ENCODE measurements around the gene GTPBP1. TPM values are rescaled to one million over a fixed set of nuclear protein-coding genes. Genes with fewer than 3 reads are reported as not detected.
A peak's percentile ranks its signal among the peaks of the same experiment; 100 is the strongest.

Gene GTPBP1
- total RNA-seq, 3 donors from 2014 or later (not counting 1 experiment from before 2014, with no cell fraction given), result 236 to 259 (median 249) TPM

DNA sequence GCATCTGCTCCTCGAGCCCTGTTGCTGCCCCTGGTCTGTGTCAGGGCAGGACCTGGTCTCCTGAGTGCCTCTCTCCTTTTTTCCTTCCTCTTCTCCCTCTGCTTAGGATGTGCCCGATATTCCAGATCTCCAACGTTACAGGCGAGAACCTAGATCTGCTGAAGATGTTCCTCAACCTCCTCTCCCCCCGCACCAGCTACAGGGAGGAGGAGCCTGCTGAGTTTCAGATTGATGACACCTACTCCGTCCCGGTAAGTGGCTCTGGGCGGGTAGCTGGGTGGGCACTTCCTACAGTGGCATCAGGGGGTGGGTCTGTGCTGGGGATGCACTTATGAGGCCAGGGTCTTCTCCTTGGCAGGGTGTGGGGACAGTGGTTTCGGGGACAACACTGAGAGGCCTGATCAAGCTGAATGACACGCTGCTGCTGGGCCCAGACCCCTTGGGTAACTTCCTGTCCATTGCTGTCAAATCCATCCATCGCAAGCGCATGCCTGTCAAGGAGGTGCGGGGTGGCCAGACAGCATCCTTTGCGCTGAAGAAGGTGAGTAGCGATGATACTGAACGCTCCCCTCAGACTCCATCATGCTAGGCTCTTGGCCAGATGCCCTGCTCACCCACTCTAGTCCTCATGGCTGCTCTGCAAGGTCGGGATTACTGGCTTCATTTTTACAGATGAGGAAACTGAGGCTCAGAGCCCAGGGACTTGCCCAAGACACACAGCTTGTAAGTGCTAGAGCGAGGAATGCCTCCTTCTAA, 20.3 kb downstream of the GTPBP1 start:
- ATAC-seq (no peak), DNase-seq (no peak)
- Histone ChIP-seq H3K27me3 (ENCODE audit: control insufficient read depth, insufficient read depth, low read length) (no peaks in the 10 kb centered on the region), H3K9me3 (ENCODE audit: control insufficient read depth, insufficient read depth, low read length) (no peaks in the 10 kb centered on the region), H3K4me1 (ENCODE audit: control insufficient read depth, insufficient read depth, low read length) (no peaks in the 10 kb centered on the region), H3K4me3 (ENCODE audit: low read length) (no peak overlapping the region), H3K27ac (ENCODE audit: low read length) (no peak overlapping the region), H3K36me3 (ENCODE audit: control insufficient read depth, insufficient read depth, low read length) (peaks cover 97% of the 10 kb centered on the region)
- TF ChIP-seq, protein P1, sequence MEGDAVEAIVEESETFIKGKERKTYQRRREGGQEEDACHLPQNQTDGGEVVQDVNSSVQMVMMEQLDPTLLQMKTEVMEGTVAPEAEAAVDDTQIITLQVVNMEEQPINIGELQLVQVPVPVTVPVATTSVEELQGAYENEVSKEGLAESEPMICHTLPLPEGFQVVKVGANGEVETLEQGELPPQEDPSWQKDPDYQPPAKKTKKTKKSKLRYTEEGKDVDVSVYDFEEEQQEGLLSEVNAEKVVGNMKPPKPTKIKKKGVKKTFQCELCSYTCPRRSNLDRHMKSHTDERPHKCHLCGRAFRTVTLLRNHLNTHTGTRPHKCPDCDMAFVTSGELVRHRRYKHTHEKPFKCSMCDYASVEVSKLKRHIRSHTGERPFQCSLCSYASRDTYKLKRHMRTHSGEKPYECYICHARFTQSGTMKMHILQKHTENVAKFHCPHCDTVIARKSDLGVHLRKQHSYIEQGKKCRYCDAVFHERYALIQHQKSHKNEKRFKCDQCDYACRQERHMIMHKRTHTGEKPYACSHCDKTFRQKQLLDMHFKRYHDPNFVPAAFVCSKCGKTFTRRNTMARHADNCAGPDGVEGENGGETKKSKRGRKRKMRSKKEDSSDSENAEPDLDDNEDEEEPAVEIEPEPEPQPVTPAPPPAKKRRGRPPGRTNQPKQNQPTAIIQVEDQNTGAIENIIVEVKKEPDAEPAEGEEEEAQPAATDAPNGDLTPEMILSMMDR (IDR thresholded peaks at IDR 0.05), result no peak
- peaks cover 12 to 22% of the 10 kb centered on the region in 2 donors for H3K4me1 Mint-ChIP-seq
- peaks cover 9% of the 10 kb centered on the region for H3K36me3 Mint-ChIP-seq
- no peaks in the 10 kb centered on the region for H3K9me3 Mint-ChIP-seq
- no peak overlapping the region for H3K4me3 Mint-ChIP-seq
- intact Hi-C loops (cut with micrococcal nuclease), result no loop called here
- peak overlapping the region in 1 of 2 donors; percentile 41 for H3K27ac Mint-ChIP-seq
- WGBS (ENCODE audit: insufficient coverage), result 93% methylated on average over 18 of the region's 18 CpGs
- no peaks in the 10 kb centered on the region for H3K27me3 Mint-ChIP-seq (ENCODE audit: low read depth in 2 of 2)

DNA sequence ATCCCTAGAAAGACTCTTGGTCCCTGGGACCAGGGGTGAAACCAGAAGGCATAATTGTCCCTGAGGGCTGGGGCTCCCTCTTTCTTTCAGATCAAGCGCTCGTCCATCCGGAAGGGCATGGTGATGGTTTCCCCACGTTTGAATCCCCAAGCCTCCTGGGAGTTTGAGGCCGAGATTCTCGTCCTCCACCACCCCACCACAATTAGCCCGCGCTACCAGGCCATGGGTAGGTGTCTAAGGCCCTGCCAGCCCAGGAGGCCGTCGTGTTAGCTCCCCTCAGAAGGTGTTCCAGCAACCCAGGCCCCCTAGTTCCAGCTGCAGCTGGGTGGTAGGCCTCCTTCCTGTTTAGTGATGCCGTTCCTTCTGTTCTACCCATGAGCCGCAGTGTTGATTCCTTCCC, 21.4 kb downstream of the GTPBP1 start:
- Histone ChIP-seq H3K4me1 (ENCODE audit: control insufficient read depth, insufficient read depth, low read length) (no peaks in the 10 kb centered on the region), H3K9me3 (ENCODE audit: control insufficient read depth, insufficient read depth, low read length) (no peaks in the 10 kb centered on the region), H3K27ac (ENCODE audit: low read length) (no peak overlapping the region), H3K27me3 (ENCODE audit: control insufficient read depth, insufficient read depth, low read length) (no peaks in the 10 kb centered on the region), H3K36me3 (ENCODE audit: control insufficient read depth, insufficient read depth, low read length) (peaks cover 93% of the 10 kb centered on the region), H3K4me3 (ENCODE audit: low read length) (no peak overlapping the region)
- DNase-seq (no peak), ATAC-seq (no peak)
- Mint-ChIP-seq H3K36me3 (peaks cover 9% of the 10 kb centered on the region), H3K27ac (no peak overlapping the region), H3K9me3 (no peaks in the 10 kb centered on the region), H3K4me3 (no peak overlapping the region), H3K4me1 (peaks cover 12 to 17% of the 10 kb centered on the region in 2 donors), H3K27me3 (ENCODE audit: low read depth in 2 of 2) (no peaks in the 10 kb centered on the region)
- WGBS (ENCODE audit: insufficient coverage), result 91% methylated on average over 12 of the region's 12 CpGs
- TF ChIP-seq, protein P1 (IDR thresholded peaks at IDR 0.05), result no peak
- intact Hi-C loops (cut with micrococcal nuclease), result no loop called here

DNA sequence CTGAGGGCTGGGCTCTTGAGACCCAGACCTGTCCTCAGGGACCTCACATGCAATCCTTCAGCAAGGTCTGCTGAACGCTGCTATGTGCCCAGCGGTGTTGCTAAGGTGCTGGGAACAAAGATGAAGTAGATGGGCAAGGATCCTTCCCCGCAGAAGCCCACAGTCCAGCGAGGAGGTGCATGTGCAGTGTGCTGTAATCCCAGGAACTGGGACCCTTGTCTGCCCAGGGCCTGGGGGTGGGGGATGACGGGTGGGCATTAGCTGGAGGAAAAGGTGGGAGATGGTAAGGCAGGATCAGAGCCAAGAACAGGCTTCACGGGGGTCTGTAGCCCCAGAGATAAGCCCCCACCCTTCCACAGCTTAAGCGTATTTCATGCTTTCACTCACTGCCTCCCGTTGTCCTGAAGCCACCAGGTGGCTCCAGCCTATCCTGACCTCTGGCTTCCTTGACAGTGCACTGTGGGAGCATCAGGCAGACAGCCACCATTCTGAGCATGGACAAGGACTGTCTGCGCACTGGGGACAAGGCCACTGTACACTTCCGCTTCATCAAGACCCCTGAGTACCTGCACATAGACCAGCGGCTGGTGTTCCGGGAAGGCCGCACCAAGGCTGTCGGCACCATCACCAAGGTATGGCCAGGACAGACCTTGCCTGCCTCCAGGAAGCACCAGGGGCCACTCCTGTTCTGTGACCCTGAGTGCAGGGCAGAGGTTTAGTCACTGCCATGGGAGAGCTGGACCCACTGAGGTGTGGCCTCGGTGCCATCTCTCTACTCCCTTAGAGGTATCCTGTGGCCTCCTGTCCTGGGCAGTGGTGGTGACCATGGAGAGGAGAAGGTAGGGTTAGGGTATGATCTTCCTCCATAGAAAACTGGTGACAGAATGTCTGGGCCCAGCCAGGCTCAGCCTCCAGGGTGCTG, 22.0 kb downstream of the GTPBP1 start:
- DNase-seq, result no peak
- Mint-ChIP-seq H3K9me3 (no peaks in the 10 kb centered on the region), H3K36me3 (peaks cover 9% of the 10 kb centered on the region), H3K27ac (peak overlapping the region in 1 of 2 donors; percentile 11), H3K27me3 (ENCODE audit: low read depth in 2 of 2) (no peaks in the 10 kb centered on the region), H3K4me1 (peaks cover 12 to 17% of the 10 kb centered on the region in 2 donors), H3K4me3 (no peak overlapping the region)
- Histone ChIP-seq H3K9me3 (ENCODE audit: control insufficient read depth, insufficient read depth, low read length) (no peaks in the 10 kb centered on the region), H3K4me3 (ENCODE audit: low read length) (no peak overlapping the region), H3K27ac (ENCODE audit: low read length) (no peak overlapping the region), H3K27me3 (ENCODE audit: control insufficient read depth, insufficient read depth, low read length) (no peaks in the 10 kb centered on the region), H3K36me3 (ENCODE audit: control insufficient read depth, insufficient read depth, low read length) (peaks cover 86% of the 10 kb centered on the region), H3K4me1 (ENCODE audit: control insufficient read depth, insufficient read depth, low read length) (peaks cover under 1% of the 10 kb centered on the region)
- 97% methylated on average over 15 of the region's 15 CpGs for WGBS (ENCODE audit: insufficient coverage)
- TF ChIP-seq, protein P1 (IDR thresholded peaks at IDR 0.05), result no peak
- ATAC-seq, result no peak
- intact Hi-C loops (cut with micrococcal nuclease), result no loop called here
